Stimulated activated naive CD4-positive, alpha-beta T cell (primary cell): ENCODE data around the gene CHID1.
A peak's percentile ranks its signal among the peaks of the same experiment; 100 is the strongest.

Experiments used
- DNase-seq, 6 experiments: peaks; one replicate each; lab custom pipeline; 2025; lab: John Stamatoyannopoulos, UW

Gene CHID1

DNA sequence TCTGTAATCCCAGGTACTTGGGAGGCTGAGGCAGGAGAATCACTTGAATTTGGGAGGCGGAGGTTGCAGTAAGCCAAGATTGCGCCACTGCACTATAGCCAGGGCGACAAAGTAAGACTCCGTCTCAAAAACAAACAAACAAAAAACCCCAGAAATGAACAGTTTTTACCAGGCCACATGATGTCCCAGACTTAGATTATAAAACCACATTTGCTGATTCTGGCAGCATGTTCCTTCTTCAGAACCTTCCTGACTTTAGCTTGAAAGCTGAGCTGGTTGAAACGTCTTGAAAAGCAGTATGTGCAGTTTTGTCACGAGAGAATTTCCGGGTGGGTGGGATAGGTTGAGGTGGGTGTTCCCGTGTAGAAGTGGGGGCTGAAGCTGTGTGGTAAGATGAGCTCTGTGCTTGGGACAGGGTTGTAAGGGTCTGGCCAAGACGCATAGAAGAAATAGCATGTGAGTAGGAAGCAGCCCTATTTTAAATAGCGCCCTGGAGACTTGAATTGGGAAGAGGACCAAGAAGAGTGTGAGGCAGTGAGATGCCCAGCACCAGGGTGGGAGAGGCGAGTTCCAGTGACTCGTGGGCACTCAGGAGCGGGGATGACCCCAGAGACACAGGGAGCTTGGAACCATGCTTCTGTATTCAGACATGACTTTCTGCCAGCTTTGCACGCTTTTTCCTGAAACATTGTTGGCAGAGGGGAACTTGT, 22.7 kb upstream of the CHID1 start:
- no peak for DNase-seq

DNA sequence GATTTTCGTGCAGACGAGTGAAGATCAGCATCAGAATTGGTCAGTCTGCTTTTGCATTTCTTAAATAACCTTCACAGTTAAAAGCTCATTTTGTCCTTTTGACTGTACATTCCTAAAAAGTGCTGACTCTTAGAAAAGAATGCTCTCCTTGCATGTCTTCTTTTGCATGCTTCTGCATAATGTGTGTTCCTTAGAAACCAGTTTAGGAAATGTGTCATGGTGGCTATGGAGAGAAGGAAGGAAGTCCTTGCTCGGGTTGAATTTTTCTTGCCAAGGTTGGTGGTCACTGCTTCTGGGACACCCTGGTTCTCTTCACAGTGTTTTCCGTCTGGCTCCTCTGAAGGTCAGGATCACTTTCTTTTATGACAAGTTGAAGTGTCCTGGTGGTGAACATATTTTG, 21.8 kb upstream of the CHID1 start:
- DNase-seq, result no peak

DNA sequence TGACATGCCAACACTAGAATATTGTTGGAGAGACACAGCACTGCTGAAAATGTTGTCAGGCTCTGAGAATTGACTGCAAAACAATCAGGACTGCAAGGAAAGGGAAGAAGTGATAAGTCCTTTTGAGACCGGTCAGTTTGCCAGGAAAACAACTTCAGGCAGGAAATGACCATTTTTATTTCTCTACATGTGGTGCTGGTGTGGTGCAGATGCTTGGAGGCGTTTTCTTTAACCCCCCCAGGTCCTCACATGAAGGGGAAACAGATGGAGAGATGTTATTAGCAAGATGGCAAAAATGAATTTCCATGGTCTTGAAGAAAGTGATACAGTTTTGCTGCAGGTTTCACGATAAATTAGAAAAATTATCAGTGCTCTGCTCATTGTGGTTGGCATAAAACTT, 20.8 kb upstream of the CHID1 start:
- no peak for DNase-seq

GRCh38 chr11:929405-929804, 18.8 kb upstream of the CHID1 start:
- DNase-seq, result no peak

- no peak for DNase-seq
Observed at GRCh38 chr11:928786-929185, 18.2 kb upstream of the CHID1 start.

DNA sequence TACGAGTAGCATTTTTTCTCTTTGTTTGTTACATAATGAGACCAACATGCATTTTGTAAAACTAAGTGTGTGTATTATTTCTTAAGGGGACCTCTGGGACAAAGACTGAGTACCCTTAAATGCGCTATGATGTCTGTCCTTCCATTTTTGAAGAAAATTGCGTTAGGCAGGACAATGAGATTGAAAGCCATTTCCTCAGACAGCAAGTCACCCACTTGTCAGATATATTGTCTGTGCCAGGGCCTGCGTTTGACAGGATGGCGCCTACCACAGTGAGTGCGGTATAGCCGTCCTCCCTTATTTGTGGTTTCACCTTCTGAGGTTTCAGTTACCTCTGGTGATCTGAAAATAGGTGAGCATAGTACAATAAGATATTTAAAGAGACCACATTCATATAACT, 17.3 kb upstream of the CHID1 start:
- DNase-seq, result peak in 5 of 6 experiments; percentile 17 to 59 (median 54)

GRCh38 chr11:926341-926916, 15.8 kb upstream of the CHID1 start:
- DNase-seq, result peak in 2 of 6 experiments; percentile 19 to 31

DNA sequence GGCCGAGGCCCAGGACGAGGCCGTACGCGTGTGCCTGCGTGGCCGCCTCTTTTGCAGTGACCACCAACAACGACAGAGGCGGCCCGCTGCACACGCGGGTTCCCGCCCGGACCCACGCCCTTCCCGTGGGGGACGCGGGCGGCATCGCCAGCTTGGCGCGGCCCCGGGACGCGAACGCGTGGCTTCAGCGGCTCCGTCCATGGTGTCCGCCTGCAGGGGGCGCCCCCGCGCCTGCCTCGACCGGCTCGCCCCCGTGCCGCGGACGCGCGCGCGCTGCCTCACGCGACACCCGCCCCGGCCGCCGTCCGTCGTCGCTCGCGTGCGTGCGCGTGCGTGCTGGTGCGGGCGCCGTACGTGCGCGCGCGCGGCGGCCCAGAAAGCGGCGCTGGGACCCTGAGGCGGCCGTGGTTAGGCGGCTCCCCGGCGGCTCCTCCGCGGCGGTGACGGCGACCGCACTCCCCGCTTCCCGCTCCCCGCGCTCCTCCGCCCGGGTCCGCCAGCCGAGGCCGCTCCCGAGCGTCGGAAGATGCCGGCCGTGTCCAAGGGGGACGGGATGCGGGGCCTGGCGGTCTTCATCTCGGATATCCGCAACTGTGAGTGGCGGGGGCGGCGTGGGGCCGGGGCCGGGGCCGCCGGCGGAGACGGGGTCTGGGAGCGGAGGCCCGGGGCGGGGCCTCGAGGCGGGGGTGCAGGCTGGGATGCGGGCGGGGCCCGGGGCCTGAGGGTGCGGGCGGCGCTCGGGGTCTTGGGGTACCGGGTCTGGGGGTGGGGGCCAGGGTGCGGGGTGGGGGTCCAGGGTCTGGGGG, 15.1 kb upstream of the CHID1 start, which contains the start of gene AP2A2:
Gene AP2A2 (plus strand): TSS at position 375 of the 806 bp plus-strand sequence. CDS start 152 bp downstream, at position 527.
- peak; percentile 82 to 93 (median 86) for DNase-seq

DNA sequence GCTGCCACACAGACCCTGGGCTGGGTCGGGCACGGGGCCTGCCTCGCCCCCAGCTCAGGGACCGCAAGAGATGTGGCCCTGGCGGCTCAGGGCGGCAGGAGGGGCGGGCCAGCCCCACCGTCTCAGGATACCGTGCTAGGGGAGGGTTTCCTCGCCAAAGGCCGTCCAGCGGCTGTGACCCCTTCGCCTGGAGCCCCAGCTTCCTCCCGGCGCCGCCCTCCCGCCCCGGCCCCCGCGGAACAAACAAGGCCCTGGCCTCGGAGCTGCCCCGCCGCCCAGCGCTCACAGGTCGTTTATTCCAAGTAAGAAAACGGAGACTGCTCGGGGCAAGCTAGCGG, 14.5 kb upstream of the CHID1 start:
- DNase-seq, result peak in 1 of 6 experiments; percentile 31

- no peak for DNase-seq
Observed at GRCh38 chr11:924406-925157, 14.0 kb upstream of the CHID1 start.

- no peak for DNase-seq
Observed at GRCh38 chr11:923691-924405, 13.2 kb upstream of the CHID1 start.

- DNase-seq, result no peak
Observed at GRCh38 chr11:921921-922678, 11.5 kb upstream of the CHID1 start.

DNA sequence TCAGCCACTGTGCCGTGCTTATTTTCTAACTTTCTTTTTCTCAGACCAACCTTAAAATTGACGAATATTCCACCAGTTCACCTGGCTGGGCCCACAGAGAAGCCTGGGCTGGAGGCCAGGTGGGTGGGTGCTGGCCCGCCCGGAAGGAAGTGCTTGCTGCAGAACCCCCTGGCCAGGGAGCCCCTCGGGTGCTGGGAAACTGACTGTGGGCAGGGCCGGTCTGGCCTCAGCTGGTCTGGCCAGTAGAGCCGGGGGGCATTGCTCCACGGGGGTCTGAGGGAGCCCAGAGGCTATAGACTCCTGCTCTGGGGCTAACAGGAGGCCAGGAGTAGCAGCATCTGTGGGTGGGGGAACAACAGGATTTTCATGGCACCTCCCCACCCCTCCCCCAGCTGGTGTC, 6.8 kb upstream of the CHID1 start:
- no peak for DNase-seq

DNA sequence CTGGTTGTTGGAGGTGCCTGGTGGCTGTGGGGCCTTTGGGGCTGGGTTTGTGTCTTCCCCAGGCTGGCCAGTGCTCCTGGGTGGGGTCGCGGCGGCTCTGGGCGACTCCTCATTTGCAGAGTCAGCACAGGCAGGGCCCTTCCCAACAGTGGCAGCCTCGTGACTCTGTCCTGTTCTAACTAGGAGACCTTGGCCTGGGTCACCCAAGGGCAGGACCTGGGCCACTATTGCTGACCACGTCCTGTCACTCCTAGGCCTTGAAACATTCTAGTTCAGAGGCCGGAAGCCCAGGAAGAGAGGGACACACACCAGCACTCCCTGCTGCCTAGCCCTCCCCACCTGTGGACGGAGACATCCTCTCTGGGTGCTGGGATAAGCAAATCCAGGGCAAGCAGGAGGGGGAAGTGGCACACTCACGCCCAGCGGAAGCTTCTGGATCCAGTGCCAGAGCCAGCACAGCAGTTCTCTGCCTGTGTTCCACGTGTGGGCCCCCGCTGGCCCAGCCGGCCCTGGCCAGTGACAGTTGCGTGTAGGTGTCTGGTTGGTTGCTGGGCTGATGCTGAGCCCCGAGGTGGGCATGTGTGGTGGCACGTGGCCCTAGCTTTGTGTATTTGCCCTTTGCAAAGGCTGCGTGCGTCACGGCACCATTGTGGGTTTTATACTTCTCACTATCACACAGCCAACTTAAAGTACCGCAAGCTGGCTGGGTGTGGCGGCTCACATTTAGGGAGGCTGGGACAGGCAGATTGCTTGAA, 4.3 kb upstream of the CHID1 start:
- DNase-seq, result no peak

- DNase-seq, result no peak
Observed at GRCh38 chr11:914204-914603, 3.6 kb upstream of the CHID1 start.

DNA sequence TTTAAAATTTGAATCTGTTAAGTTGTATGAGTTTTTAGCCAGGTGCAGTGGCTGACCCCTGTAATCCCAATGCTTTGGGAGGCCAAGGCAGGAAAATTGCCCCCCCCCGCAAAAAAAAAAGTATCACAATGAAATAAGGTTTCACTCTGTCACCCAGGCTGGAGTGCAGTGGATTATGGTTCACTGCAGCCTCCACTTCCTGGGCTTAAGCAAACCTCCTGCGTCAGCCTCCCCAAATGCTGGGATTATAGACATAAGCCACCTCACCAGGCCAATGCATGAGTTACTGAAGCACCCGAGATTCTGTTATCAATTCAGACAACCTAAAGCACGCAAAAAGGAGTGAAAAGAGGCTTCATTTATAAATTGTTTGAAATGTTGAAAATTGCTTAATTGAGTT, 2.4 kb upstream of the CHID1 start:
- no peak for DNase-seq

DNA sequence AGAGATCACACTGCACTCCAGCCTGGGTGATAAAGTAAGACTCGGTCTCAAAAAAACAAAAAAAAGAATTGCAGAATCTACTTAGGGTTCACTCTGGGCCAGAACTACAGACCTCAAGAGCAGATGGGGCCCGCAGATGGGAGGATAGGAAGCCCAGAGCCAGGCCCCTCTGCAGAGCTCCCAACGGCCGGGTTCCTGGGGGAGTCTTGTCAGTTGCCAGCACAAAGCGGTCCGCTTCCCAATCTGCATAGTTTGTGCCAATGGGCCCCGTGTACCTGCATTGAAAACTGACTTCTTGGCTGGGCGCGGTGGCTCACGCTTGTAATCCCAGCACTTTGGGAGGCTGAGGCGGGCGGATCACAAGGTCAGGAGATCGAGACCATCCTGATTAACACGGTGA, 1.7 kb upstream of the CHID1 start:
- no peak for DNase-seq

DNA sequence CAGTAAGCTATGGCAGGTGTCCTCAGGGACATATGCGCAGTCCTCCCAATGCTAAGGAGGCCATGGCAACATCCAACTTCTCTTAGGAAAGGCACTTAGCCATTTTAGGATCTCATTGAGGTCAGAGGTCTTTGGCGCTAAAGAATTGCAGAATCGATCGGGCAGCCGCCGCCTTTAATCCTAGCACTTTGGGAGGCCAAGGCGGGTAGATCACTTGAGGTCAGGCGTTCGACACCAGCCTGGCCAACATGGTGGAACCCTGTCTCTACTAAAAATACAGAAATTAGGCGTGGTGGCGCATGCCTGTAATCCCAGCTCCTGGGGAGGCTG, 1.2 kb upstream of the CHID1 start:
- no peak for DNase-seq

GRCh38 chr11:911031-911889, 650 bp upstream of the CHID1 start:
- DNase-seq, result peak in 3 of 6 experiments; percentile 32 to 52 (median 45)
